Skin of body (tissue), 2 donors: ENCODE data around the gene RAB40B. TPM values are rescaled to one million over a fixed set of nuclear protein-coding genes. Genes with fewer than 3 reads are reported as not detected.

ENCODE experiments used
- DNase-seq: peaks from one replicate; lab custom pipeline; 2025; lab: John Stamatoyannopoulos, UW
- total RNA-seq: library from RNA; depleted of rRNA; stranded (reverse); fragments of >200 nt; gene quantifications from one replicate; pipeline ENCODE4 v1.2.3, GENCODE V29; 2014

RAB40B gene
- total RNA-seq, 1 donor from 2014 or later = 7.5 TPM

GRCh38 chr17:82716203-82717010 lies 17.9 kb upstream of the RAB40B start, which contains the start of gene FN3KRP:
FN3KRP (plus strand) TSS chr17:82716706; CDS start chr17:82716756, 50 bp downstream.
- peak; percentile 93 for DNase-seq

GRCh38 chr17:82713071-82713723 lies 14.7 kb upstream of the RAB40B start:
- no peak for DNase-seq

- DNase-seq = no peak
Observed at GRCh38 chr17:82710499-82711232, 12.2 kb upstream of the RAB40B start.

- no peak for DNase-seq
Observed at GRCh38 chr17:82709676-82710498, 11.4 kb upstream of the RAB40B start.

GRCh38 chr17:82709024-82709675 lies 10.7 kb upstream of the RAB40B start:
- no peak for DNase-seq

GRCh38 chr17:82705756-82706155 lies 7.3 kb upstream of the RAB40B start:
- no peak for DNase-seq

- no peak for DNase-seq
Observed at GRCh38 chr17:82704886-82705285, 6.4 kb upstream of the RAB40B start.

GRCh38 chr17:82703935-82704865 lies 5.7 kb upstream of the RAB40B start:
- DNase-seq = no peak

- no peak for DNase-seq
Observed at GRCh38 chr17:82703036-82703745, 4.7 kb upstream of the RAB40B start.

- DNase-seq = no peak
Observed at GRCh38 chr17:82702231-82702927, 3.9 kb upstream of the RAB40B start.

GRCh38 chr17:82699551-82699950 lies 1.1 kb upstream of the RAB40B start:
- DNase-seq = no peak

- no peak for DNase-seq
Observed at GRCh38 chr17:82698974-82699442, 510 bp upstream of the RAB40B start.

GRCh38 chr17:82697808-82698064 lies 762 bp downstream of the RAB40B start:
- DNase-seq = no peak

GRCh38 chr17:82696916-82697807 lies 1.3 kb downstream of the RAB40B start:
- no peak for DNase-seq

- no peak for DNase-seq
Observed at GRCh38 chr17:82696259-82696658, 2.2 kb downstream of the RAB40B start.

GRCh38 chr17:82694647-82695046 lies 3.9 kb downstream of the RAB40B start:
- DNase-seq = no peak

- no peak for DNase-seq
Observed at GRCh38 chr17:82693168-82693867, 5.2 kb downstream of the RAB40B start.
